ENCODE results near the gene ZNRF3. TPM values are rescaled to one million over a fixed set of nuclear protein-coding genes. Genes with fewer than 3 reads are reported as not detected.
"Not testable (repeated sequence)": the region's sequence is repeated elsewhere in the genome, so short reads cannot be mapped to it uniquely, and the experiment has no call there.

The ZNRF3 gene
- polyA plus RNA-seq, 1 donor (not counting 4 experiments of a cell fraction or from before 2014, with no cell fraction given), result 2.6 TPM

- Histone ChIP-seq H3K4me3 (ENCODE audit: control insufficient read depth in 2 of 3, extremely low read depth in 1 of 3, insufficient read depth in 2 of 3, low read depth in 1 of 3, low read length in 3 of 3) (no peak overlapping the region), H3K9ac (ENCODE audit: control insufficient read depth, extremely low read depth, insufficient read depth, low read length) (no peak overlapping the region), H2AFZ (ENCODE audit: control insufficient read depth, low read length) (no peak overlapping the region), H3K4me2 (ENCODE audit: control insufficient read depth, extremely low read depth, insufficient read depth, low read depth, low read length) (no peak overlapping the region), H3K9me1 (ENCODE audit: control insufficient read depth, extremely low read depth, insufficient read depth, low read length) (no peaks in the 10 kb centered on the region), H3K27ac (ENCODE audit: control insufficient read depth, insufficient read depth, low read length) (no peak overlapping the region), H3K4me1 (ENCODE audit: control insufficient read depth, extremely low read depth, insufficient read depth, low read length) (peaks cover 7% of the 10 kb centered on the region), H3K9me3 (ENCODE audit: control insufficient read depth, low read depth, low read length) (no peaks in the 10 kb centered on the region), H4K20me1 (ENCODE audit: control insufficient read depth, extremely low read depth, insufficient read depth, low read length) (no peaks in the 10 kb centered on the region), H3K27me3 (ENCODE audit: control insufficient read depth, extremely low read depth, insufficient read depth, low read length) (no peaks in the 10 kb centered on the region), H3K36me3 (ENCODE audit: control insufficient read depth in 2 of 2, extremely low read depth in 1 of 2, insufficient read depth in 2 of 2, low read length in 2 of 2) (no peaks in the 10 kb centered on the region), H3K79me2 (ENCODE audit: control insufficient read depth, insufficient read depth, low read length) (no peaks in the 10 kb centered on the region)
- no peak for DNase-seq (ENCODE audit: low read depth, low spot score)
- no peak for FAIRE-seq
- no peak for TF ChIP-seq EZH2 (IDR thresholded peaks at IDR 0.05; ENCODE audit: low read length)
- TF ChIP-seq, protein P1, sequence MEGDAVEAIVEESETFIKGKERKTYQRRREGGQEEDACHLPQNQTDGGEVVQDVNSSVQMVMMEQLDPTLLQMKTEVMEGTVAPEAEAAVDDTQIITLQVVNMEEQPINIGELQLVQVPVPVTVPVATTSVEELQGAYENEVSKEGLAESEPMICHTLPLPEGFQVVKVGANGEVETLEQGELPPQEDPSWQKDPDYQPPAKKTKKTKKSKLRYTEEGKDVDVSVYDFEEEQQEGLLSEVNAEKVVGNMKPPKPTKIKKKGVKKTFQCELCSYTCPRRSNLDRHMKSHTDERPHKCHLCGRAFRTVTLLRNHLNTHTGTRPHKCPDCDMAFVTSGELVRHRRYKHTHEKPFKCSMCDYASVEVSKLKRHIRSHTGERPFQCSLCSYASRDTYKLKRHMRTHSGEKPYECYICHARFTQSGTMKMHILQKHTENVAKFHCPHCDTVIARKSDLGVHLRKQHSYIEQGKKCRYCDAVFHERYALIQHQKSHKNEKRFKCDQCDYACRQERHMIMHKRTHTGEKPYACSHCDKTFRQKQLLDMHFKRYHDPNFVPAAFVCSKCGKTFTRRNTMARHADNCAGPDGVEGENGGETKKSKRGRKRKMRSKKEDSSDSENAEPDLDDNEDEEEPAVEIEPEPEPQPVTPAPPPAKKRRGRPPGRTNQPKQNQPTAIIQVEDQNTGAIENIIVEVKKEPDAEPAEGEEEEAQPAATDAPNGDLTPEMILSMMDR (optimal IDR thresholded peaks at IDR 0.05 in 1 of 3, IDR thresholded peaks at IDR 0.05 in 1 of 3, conservative IDR thresholded peaks at IDR 0.05 in 1 of 3; ENCODE audit: extremely low read depth in 1 of 3, insufficient read depth in 2 of 3, low read length in 3 of 3), result no peak
- dilution Hi-C loops (cut with MboI; ENCODE audit: extremely low pct_ligation_motif_present, low sequenced_read_pairs), result loop anchor here (10.0 kb wide), 1 partner anchor 170 kb away; no protein-coding TSS in a partner anchor
Measured at GRCh38 chr22:29004647-29005371, 121.4 kb downstream of the ZNRF3 start.

DNA sequence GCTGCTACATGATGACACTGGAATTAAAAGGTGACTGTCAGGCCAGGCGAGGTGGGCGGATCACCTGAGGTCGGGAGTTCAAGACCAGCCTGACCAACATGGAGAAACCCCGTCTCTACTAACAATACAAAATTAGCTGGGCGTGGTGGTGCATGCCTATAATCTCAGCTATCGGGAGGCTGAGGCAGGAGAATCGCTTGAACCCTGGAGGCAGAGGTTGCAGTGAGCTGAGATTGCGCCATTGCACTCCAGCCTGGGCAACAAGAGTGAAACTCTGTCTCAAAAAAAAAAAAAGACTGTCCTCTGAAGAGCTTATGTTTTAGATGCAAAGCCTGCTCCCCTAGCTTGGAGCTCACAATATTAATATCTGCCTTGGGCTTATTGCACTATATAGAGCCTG is 122.4 kb downstream of the ZNRF3 start:
- H3K27ac ChIP-seq (ENCODE audit: control insufficient read depth, insufficient read depth, low read length); H3K79me2 ChIP-seq (ENCODE audit: control insufficient read depth, insufficient read depth, low read length); H3K4me1 ChIP-seq (ENCODE audit: control insufficient read depth, extremely low read depth, insufficient read depth, low read length); H3K4me2 ChIP-seq (ENCODE audit: control insufficient read depth, extremely low read depth, insufficient read depth, low read depth, low read length); H3K9ac ChIP-seq (ENCODE audit: control insufficient read depth, extremely low read depth, insufficient read depth, low read length); H3K9me3 ChIP-seq (ENCODE audit: control insufficient read depth, low read depth, low read length); H3K9me1 ChIP-seq (ENCODE audit: control insufficient read depth, extremely low read depth, insufficient read depth, low read length); H3K36me3 ChIP-seq (ENCODE audit: control insufficient read depth in 2 of 2, extremely low read depth in 1 of 2, insufficient read depth in 2 of 2, low read length in 2 of 2); H2AFZ ChIP-seq (ENCODE audit: control insufficient read depth, low read length); FAIRE-seq; H4K20me1 ChIP-seq (ENCODE audit: control insufficient read depth, extremely low read depth, insufficient read depth, low read length); H3K27me3 ChIP-seq (ENCODE audit: control insufficient read depth, extremely low read depth, insufficient read depth, low read length); DNase-seq (ENCODE audit: low read depth, low spot score); H3K4me3 ChIP-seq (ENCODE audit: control insufficient read depth in 2 of 3, extremely low read depth in 1 of 3, insufficient read depth in 2 of 3, low read depth in 1 of 3, low read length in 3 of 3): not testable (repeated sequence)
- dilution Hi-C loops (cut with MboI; ENCODE audit: extremely low pct_ligation_motif_present, low sequenced_read_pairs), result loop anchor here (10.0 kb wide), 1 partner anchor 171 kb away; no protein-coding TSS in a partner anchor
